Upper lobe of left lung (tissue), 4 donors: Measurements from ENCODE around the gene BIVM.

Experiments used
- EP300 ChIP-seq, 4 donors: sonication (generic); formaldehyde crosslinking; IDR thresholded peaks; one replicate each; pipeline ENCODE4 v1.5.1; 2017; ENCODE audit warnings: antibody characterized with exemption in 4 of 4, control low read depth in 2 of 4
- POLR2AphosphoS5 ChIP-seq, 2 donors: sonication (generic); formaldehyde crosslinking; IDR thresholded peaks; one replicate each; pipeline ENCODE4 v1.5.1; 2017; ENCODE audit warnings: antibody characterized with exemption in 2 of 2

DNA sequence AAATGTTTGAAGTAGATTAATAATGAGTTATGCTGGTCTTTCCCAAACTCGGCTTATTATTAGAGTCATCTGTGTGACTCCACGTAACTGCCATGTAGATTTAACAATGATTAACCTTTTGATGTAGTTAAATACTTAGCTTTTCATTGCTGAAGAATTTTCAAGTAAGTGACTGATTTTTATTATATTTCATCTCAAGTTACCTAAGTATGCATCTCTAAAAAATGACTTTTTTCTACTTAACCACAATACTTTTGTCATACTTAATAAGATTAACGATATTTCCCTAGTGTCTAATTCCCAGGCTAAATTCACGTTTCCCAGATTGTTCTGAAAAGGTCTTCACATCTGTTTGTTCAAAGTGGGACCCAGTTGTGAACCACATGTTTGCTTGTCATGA, 17.8 kb downstream of the BIVM start:
- TF ChIP-seq POLR2AphosphoS5 (IDR thresholded peaks at IDR 0.05) (no peak), EP300 (IDR thresholded peaks at IDR 0.05) (no peak)
